WERI-Rb-1 (cell line): ENCODE results near the gene ROR2.

Source experiments
- DNase-seq: peaks from one replicate; pipeline ENCODE4 v3.0.0-alpha.2; 2020
- H3K27ac ChIP-seq: fragments of 250-450 bp; sonication (Bioruptor Pico); 2 replicates; pipeline ENCODE4 v1.5.1; 2020; ENCODE audit warnings: mild to moderate bottlenecking, moderate library complexity
- H3K27me3 ChIP-seq: fragments of 250-450 bp; sonication (Bioruptor Pico); 2 replicates; pipeline ENCODE4 v1.5.1; 2021; ENCODE audit warnings: mild to moderate bottlenecking, low read depth, moderate library complexity; ENCODE audit not compliant: insufficient read depth, severe bottlenecking
- H3K36me3 ChIP-seq: fragments of 250-450 bp; sonication (Bioruptor Pico); 2 replicates; pipeline ENCODE4 v1.5.1; 2020; ENCODE audit warnings: mild to moderate bottlenecking, moderate library complexity
- H3K4me3 ChIP-seq: 2 replicates; pipeline ENCODE4 v1.5.1; 2011; ENCODE audit warnings: low read depth, mild to moderate bottlenecking, control low read depth, low read length
- H3K9me3 ChIP-seq: fragments of 250-450 bp; sonication (Bioruptor Pico); 2 replicates; pipeline ENCODE4 v1.5.1; 2021; ENCODE audit warnings: mild to moderate bottlenecking, moderate library complexity; ENCODE audit not compliant: severe bottlenecking
- TF ChIP-seq, protein P1 (sequence below): IDR thresholded peaks from 2 replicates; pipeline ENCODE4 v1.5.1; 2011; ENCODE audit warnings: low read depth, mild to moderate bottlenecking, control low read depth, inconsistent platforms, low read length

The ROR2 gene

DNA sequence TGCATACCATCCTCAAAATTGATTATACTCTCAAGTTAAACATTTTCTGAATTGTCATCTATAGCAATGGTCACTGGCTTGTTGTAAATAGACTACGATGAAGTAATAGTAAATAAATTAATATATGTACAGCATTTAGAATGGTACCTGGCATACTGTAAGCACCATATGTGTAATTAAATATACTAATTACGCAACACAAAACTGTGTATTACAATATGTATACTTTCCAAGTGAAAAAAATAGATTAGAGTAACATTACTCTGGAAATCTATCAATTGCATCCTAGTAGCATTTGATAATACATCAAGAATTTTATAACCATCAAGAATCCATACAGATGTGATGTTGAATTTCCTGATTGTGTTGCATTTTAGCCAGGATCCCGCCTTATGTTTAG is 17.2 kb upstream of the ROR2 start:
- Histone ChIP-seq H3K4me3 (no peak overlapping the region), H3K27me3 (no peaks in the 10 kb centered on the region), H3K27ac (no peak overlapping the region), H3K9me3 (peaks cover 8% of the 10 kb centered on the region), H3K36me3 (no peaks in the 10 kb centered on the region)
- DNase-seq: no peak
- TF ChIP-seq, protein P1, sequence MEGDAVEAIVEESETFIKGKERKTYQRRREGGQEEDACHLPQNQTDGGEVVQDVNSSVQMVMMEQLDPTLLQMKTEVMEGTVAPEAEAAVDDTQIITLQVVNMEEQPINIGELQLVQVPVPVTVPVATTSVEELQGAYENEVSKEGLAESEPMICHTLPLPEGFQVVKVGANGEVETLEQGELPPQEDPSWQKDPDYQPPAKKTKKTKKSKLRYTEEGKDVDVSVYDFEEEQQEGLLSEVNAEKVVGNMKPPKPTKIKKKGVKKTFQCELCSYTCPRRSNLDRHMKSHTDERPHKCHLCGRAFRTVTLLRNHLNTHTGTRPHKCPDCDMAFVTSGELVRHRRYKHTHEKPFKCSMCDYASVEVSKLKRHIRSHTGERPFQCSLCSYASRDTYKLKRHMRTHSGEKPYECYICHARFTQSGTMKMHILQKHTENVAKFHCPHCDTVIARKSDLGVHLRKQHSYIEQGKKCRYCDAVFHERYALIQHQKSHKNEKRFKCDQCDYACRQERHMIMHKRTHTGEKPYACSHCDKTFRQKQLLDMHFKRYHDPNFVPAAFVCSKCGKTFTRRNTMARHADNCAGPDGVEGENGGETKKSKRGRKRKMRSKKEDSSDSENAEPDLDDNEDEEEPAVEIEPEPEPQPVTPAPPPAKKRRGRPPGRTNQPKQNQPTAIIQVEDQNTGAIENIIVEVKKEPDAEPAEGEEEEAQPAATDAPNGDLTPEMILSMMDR: no peak

DNA sequence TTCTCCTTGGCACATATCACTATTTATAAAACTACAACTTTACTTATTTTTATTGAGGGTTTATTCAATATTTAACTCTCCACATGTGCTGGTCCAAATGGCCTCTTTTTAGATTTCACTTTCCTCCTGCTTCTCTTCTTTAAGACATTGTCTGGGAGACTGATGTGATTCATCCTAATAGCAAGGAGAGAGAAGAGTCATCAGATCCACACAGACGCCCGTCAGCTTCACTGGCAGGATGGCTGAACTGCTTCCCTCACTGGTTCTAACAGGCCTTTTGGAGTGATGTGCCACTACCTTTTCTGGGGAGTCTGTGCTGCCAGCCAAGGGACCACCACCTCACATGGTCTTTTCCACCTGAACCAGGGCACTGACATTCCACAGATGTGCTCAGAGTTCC is 16.5 kb upstream of the ROR2 start:
- H3K9me3 ChIP-seq: peaks cover 8% of the 10 kb centered on the region
- H3K27me3 ChIP-seq: no peaks in the 10 kb centered on the region
- H3K4me3 ChIP-seq: no peak overlapping the region
- TF ChIP-seq, protein P1: no peak
- H3K36me3 ChIP-seq: no peaks in the 10 kb centered on the region
- DNase-seq: no peak
- no peak overlapping the region for H3K27ac ChIP-seq

- Histone ChIP-seq H3K9me3 (peaks cover 8% of the 10 kb centered on the region), H3K27me3 (no peaks in the 10 kb centered on the region), H3K27ac (0 out of 2 replicates have a peak overlapping the region, but pooled peaks have one; percentile 14), H3K4me3 (no peak overlapping the region), H3K36me3 (no peaks in the 10 kb centered on the region)
- TF ChIP-seq, protein P1: no peak
- DNase-seq: no peak
These were observed 13.7 kb upstream of the ROR2 start for GRCh38 chr9:91963711-91964240.

DNA sequence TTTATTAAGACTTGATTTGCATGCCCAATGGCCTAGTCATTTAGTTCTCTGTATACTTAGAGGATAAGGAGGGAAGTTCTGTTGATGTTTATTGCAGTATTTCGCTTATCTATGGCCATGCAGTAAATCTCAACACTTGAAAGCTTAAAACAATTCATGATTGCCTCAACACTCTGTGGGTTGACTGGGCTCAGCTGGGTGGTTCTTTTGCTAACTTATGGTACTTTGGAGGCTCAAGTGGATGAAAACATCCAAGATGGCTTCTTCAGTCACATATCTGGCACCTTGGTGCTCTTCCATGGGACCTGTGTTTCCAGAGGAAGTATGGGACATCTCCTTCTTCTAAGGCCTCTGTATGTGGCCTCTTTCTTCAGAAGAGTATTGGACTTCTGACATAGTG is 10.3 kb upstream of the ROR2 start:
- H3K36me3 ChIP-seq: no peaks in the 10 kb centered on the region
- TF ChIP-seq, protein P1: no peak
- no peak overlapping the region for H3K27ac ChIP-seq
- H3K27me3 ChIP-seq: no peaks in the 10 kb centered on the region
- DNase-seq: no peak
- H3K4me3 ChIP-seq: no peak overlapping the region
- H3K9me3 ChIP-seq: peaks cover 8% of the 10 kb centered on the region

DNA sequence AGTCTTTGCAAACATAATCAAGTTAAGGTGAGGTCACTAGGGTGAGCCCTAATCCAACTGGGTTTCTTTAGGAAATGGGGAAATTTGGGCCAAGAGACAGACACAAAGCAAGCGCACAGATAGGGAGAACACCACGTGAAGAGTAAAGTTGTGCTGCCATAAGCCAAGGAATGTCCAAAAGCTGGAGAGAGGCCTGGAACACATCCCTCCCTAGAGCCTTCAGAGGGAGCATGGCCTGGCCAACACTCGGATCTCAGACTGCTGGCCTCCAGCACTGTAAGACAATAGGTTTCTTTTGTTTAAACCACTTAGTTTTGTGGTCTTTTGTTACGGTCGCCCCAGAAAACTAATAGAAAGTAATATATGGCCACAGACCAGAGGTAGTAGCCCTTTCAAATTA is 8.1 kb upstream of the ROR2 start:
- H3K36me3 ChIP-seq: no peaks in the 10 kb centered on the region
- peaks cover 3% of the 10 kb centered on the region for H3K9me3 ChIP-seq
- no peaks in the 10 kb centered on the region for H3K27me3 ChIP-seq
- H3K27ac ChIP-seq: no peak overlapping the region
- DNase-seq: no peak
- no peak overlapping the region for H3K4me3 ChIP-seq
- TF ChIP-seq, protein P1: no peak

DNA sequence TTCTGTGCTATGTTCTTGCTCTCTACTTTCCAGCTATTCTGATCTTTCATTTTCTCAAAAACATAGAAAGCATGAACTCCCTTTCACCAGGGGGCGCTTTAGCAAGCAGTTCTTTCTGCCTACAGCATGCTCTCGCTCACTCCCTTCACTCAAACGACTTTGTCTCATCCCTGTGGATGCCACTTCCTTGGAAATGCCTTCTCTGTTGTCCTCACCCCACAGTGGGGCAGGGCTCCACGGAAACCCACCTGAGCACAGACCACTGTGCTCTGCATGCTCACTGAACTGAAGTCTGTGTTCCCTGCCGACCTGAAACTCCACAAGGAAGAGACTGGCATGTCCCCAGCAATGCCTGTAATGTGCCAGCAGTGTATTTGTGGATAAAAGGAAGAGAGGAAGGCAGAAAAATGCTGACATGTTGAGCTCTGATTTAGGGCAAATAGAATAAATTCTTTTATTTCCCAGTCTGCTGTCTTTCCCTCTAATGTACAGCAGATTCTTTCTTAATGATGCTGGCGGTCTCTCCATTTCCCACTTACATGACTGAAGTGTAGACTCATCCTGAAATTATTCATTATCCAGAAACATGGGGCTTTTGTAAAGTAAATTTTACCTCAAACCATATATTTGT is 4.9 kb upstream of the ROR2 start:
- H3K9me3 ChIP-seq: no peaks in the 10 kb centered on the region
- DNase-seq: peak; percentile 79
- H3K36me3 ChIP-seq: no peaks in the 10 kb centered on the region
- H3K27me3 ChIP-seq: no peaks in the 10 kb centered on the region
- TF ChIP-seq, protein P1: peak; percentile 82
- no peak overlapping the region for H3K27ac ChIP-seq
- H3K4me3 ChIP-seq: no peak overlapping the region
